IPS-NIHi7 (cell line): ENCODE measurements around the gene STARD13.
"Not testable (repeated sequence)": the region's sequence is repeated elsewhere in the genome, so short reads cannot be mapped to it uniquely, and the experiment has no call there.

Experiments
- DNase-seq: peaks from one replicate; pipeline ENCODE4 v3.0.0; 2012; ENCODE audit warnings: mixed read lengths; ENCODE audit errors: extremely low spot score

The STARD13 gene

DNA sequence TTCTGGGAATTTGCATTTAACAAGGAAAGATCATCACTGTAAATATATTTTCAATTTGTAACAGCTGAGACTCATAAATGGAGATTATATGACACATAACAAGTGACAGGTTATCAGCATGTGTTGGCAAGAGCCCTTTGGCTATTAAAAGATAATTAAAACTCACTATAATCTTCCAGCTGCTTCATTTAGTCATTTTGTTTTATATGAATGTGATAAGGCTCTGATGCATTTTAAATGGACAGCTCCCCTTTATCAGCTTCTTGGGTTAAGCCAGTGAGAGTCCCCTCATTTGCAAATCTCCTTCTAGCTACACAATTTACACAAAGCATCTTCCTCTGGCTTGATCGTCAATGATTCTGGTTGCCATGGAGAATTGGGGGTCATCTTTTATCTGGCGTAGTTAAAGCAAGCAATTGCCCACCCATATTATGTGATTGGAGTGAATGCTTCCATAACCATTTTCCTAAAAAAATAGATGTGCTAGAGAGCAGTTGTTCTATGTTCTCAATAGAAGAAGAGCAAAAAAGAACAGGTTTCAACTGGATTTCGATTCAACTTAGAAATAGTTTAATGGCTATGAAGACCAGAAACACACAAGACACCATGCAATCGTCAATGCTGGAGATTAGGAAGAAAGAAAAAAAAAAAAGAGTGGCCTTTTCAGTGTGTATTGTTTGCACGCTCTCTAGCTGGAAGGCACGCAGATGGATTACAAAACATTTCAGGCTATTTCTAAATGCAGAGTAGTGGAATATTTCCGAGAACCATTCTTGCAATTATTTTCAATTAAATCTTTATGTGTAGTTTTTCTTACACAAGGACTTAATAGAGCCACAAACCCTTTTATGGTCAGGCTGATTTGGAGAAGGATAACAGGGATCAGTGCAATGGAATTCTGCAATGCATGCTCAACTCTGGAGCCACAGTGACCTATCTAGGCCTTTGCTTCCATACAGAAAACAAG is 27.4 kb downstream of the STARD13 start:
- no peak for DNase-seq

DNA sequence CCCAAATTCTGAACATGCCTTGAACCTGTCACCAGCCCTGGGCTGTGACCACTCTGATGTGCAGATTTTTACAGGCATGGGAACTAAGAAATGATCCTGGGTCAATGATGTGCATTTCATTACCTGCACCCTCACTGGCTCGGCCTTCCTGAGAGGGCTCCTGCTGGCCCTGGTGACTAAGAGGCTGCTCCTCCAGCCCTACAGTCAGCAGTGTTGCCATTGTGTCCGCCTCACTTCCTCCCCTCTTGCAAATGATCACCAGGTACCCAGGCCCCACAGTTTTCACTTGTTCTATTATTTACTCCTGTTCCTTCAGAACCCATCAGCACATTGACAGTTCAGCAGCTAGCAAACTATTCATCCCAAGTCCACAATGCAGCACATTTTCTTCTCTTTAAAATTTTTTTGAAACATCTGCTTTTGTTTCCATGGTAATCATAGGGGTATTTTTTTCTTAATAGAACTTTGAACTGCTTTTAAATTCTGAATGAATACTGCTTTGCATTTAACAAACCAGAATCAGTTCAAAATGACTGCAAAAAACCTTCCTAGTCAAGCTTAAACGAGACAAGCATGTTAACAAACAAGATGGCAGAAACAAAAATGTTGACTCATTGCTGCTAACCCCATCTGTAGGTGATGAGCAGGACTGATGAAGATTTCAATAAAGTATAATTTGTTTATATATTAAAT is 29.3 kb downstream of the STARD13 start:
- DNase-seq: peak; percentile 17

DNA sequence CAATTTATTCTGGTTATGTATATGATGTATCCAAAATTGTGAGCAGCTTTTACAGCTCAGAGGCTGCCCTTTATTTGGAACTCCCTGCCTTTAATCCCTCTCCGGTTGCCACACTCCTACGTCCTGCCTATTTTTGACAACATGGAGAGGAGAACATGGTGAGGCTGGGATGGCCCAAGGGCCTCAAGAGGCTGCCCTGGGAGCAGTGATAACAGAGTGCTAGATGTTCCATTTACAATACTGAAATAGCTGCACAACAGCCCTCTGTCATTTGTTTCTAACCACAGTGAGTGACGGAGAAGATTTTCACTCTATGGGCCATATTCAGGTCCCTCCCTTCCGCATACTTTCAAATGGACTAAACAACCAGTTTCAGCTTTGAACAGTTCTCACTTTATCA is 33.4 kb downstream of the STARD13 start:
- DNase-seq: no peak

DNA sequence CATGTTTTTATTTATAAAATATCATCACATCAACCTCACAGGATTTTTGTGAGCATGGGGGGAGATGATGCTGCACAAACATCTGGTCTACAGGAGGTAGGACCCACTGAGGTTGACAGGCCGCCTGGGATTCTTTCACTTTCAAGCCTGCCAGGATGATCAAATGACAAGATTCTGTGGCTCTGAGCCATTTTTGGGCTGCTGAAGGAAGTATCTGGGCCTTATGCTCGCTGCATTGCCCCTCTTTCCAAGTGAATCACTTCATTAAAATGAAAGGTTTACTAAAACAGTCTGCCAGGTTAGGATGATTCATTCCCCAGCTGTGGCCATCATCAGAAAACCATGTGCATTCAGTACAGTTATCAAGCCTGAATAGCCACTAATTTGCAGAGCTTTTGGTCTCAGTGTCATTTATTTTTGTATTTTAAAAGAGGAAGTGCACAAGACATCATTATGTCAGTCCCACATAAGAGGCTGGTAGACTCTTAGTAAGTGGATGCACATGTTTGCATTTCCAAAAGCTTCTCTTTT is 34.4 kb downstream of the STARD13 start:
- no peak for DNase-seq

DNA sequence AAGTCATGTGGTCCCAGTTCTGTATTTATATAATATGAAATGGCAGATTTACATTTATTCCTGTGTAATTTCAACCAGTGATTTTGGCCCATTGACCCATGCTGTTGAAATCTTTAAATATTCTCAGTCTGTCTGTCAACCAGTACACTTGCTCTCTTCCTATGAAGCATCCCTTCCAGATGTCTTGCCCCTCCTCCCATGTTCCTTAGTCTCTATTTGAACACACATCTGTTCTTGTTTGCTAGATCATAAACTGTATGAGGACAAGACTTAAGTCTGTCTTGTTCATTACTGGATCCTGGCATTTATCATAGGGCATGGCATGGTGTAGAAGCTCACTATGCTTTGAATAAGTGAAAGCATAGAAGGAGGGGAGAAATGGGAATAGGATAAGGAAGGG is 34.9 kb downstream of the STARD13 start:
- DNase-seq: no peak

DNA sequence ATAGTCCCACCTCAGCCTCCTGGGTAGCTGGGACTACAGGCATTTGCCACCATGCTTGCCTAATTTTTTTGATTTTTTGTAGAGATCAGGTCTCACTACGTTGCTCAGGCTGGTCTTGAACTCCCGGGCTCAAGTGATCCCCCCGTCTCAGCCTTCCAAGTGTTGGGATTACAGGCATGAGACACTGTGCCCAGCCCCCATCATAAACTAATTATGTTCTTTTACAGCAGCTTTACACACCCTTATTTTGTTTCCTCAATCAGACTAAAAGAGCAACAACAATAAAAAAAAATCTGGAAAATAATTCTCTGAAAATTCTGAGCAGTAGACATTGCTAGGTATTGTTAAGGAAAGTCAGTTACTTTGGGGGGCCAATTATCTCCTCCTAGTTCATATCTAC is 35.7 kb downstream of the STARD13 start:
- DNase-seq: no peak

DNA sequence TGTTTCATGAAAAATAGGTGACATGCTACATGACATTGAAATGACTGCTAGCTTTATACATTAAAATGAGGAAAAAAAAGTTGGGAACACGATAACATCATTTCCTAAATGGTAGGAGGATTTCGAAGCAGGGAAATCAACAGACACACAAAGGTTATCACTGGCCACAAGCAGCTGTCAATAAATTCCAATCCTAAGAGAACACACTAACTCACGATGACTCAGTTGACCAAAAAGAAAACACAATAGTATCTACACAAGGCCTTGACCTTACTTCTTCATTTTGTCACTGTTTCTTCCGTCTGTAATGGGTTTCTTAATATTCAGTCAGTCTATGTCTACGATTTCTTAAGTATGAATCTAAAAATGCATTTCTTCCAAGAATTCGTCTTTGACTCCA is 36.5 kb downstream of the STARD13 start:
- DNase-seq: no peak

DNA sequence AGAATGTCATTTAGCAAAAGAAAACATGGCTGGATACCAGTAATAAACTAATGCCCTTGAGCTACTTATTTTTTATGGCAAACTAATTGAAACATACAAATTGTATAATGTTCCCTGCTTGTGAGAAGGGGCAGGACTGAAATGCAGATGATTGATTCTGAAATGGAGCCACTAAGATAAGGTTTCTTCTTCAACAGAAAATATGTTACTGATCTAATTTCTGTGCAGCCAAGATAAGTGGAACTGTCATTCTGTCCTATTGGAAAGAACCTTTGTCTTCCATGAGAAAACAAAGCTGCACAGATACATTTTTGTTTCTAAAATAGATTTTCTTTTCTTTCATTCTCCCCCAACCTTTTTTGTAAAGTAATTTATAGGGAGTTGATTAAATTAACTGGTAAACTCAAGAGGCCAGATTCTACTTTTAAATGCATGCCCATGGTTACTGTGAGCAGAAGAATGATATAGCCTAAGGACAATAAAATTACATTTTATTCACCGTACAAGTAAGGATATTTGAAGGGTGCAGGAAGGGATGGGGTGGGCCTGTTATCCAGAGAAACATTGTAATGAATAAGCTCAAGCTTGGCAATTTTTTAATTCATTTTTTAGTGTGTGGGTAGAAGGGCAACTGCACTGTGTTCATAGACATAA is 39.9 kb downstream of the STARD13 start:
- no peak for DNase-seq

DNA sequence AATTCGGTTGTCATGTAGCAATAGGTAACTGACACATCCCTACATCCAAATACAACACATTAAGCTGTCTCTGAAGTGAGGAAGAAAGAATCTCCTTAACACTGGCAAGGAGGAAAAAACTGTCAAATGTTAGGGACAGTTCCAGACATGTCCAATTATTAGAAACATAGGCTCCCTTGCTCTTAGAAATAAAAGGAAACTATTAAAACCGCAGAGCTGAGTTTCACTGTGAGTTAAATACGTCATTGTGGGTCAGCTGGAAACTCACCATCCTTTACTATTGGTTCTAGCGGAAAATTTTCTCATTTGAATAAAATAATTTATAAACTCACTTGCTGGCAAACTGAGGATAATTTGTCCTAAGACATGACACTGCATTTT is 40.7 kb downstream of the STARD13 start:
- no peak for DNase-seq

DNA sequence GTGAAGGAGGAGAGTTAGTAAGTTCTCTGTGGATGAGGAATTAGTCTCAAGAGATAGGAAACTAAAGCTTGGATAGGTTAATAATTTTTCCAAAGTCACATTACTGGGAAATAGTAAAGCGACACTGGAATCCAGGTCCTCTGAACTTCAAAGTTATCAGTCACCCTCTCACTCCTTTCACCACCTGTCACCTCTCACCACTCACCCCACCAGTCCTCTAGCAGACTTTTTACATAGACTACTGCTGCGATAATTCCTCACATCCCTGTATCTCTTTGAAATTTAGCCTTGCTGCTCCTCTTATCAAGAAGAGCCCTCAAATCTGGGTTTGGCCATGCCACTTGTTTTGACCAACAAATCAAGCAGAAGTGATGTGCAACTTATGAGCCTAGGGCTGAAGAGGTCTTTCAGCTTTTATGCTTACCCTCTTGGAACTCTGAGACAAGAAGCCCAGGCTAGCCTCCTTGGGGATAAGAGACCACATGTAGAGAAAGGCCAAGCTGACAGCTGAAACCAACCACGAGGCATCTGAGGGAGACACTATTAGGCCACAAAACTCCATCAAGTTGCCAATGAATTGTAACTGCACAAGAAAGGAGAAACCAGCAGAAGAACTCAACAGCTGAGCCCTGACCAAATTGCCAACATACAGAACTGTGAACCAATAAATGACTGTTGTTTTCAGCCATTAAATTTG is 41.2 kb downstream of the STARD13 start:
- no peak for DNase-seq

DNA sequence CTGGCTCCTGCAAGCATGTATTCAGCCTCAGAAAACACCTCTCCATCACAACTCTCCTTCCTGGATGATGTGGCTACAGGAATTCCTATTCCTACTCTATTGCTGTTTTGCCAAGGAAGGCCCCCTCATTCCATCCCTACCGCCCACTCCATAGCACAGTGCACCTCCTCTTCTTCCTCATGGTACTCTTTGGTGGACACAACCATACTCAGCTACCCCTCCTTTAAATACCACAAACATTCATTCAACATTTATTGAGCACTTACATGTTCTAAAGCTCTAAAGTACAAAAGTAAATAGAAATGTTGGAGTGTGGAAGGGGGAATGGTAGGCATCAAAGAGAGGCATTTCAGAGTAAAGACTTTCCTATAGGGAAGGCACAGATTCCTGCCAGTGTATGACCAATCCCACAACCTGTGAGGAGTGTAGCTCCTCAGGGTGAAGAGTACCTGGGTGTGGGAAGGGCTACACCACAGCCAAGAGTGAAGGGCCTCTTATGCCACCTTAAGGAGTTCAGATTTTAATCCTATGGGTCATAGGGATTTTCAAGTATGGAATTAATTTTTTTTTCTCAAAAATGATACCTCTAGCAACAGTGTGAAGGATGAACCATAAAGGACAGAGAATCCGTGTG is 42.5 kb downstream of the STARD13 start:
- no peak for DNase-seq

DNA sequence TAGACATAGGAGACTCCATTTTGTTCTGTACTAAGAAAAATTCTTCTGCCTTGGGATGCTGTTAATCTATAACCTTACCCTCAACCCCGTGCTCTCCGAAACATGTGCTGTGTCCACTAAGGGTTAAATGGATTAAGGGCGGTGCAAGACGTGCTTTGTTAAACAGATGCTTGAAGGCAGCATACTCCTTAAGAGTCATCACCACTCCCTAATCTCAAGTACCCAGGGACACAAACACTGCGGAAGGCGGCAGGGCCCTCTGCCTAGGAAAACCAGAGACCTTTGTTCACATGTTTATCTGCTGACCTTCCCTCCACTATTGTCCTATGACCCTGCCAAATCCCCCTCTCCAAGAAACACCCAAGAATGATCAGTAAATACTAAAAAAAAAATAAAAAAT is 43.2 kb downstream of the STARD13 start:
- DNase-seq: not testable (repeated sequence)

DNA sequence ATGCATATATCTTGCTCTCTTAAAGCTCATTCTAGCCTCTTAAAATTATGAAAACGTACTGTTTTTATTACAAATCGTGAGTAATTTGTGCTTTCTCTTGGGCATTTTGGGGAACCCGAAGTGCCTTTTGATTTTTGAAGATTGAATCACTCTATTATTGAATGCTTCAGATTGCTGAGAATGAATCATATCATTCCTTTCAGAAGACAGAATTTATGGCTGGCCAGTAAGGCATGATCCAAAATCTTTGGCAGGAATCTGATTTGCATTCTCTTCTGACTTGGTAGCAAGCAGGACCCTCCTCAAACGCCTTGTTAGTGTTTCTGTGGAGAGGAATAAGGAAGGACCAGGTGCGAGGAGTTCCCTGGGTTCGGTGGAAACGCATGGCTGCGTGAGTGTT is 49.5 kb downstream of the STARD13 start:
- no peak for DNase-seq

DNA sequence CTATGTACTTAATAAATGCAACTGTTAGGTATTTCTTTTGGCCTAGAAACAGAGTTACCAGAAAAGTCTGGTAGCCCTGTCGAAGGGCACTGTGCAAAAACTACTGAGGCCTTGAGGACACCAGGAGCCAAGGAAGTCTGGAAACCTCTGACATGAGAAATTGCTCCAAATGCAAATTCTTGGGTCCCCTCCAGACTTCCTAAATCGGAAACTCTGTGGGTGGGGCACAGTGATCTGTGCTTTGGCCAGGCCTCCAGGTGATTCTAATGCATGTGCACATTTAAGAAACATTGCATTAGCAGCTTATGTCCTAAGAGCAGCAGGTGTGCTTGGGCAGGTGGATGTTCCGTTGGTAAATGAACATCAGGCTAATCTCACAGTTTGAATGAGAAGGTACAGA is 50.0 kb downstream of the STARD13 start:
- DNase-seq: no peak

DNA sequence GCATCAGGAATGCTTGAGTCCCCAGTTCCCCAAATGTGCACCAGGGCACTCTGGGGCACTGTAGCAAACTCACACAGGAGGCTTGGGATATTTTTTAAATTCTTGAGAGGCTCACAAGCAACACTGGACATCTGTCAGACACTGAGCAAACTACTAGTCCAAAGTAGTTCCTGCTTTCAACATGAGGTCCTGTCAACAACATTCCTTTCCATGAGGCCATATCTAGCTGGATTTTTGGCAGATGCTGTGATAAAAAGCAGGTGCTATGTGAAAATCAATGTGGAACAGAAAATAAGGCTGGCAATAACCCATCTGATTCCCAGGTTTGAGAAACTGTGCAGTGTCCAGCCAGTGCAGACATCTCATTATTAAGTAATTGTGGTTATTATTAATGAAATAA is 50.5 kb downstream of the STARD13 start:
- no peak for DNase-seq

DNA sequence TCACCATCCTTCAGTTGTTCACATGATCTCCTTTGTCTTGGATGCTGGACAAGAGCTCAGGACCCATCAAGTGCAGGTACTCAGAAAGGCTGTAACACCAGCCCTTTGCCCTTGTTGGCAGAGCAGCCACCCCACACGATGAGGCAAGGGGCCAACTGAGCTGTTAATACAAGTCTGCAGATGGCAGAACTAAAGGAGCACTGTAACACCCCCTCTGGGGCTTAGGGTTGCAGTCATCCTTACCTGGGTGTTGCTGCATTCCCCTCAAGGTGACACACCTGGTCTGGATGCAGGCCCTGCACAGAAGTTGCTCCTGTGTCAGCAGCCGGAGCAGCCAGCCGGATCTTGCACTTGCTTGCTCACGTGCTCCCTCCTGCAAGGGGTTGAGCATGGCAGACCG is 52.0 kb downstream of the STARD13 start:
- DNase-seq: no peak

DNA sequence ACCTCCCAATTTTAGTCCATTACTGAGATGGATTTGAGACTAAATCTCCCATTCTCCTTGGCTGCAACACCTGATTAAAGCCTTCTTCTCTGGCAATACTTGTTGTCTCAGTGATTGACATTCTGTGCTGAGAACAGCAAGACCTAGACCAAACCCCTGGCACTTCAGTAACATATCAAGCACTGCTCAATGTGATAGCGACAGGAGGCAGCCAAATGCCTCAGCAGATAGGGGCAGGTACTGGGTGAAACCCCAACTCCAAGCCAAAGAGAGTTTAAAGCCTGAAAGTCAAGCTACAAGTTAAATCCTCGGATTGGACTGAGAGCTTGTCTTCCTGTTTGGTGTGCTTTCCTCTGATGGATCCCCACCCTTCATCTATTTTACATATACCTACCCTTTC is 52.7 kb downstream of the STARD13 start:
- no peak for DNase-seq

DNA sequence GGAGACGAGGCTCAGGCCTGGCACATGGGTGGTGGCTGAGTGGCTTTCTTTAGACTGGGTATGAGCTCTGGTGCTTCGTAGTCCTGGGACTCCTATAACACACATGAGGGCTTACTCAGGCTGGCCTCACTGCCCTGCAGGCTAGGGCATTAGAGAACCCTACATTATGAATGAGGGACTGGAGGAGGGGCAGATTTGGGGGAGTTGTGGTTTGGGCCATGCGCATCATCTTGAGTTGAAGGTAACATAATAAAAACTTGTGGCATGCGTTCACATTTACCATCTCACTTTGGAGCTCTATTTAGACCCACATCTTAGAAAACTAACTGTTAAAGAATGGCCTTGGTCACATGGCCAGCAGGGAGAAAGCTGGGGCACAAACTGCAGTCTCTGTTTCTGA is 54.2 kb downstream of the STARD13 start:
- DNase-seq: no peak

DNA sequence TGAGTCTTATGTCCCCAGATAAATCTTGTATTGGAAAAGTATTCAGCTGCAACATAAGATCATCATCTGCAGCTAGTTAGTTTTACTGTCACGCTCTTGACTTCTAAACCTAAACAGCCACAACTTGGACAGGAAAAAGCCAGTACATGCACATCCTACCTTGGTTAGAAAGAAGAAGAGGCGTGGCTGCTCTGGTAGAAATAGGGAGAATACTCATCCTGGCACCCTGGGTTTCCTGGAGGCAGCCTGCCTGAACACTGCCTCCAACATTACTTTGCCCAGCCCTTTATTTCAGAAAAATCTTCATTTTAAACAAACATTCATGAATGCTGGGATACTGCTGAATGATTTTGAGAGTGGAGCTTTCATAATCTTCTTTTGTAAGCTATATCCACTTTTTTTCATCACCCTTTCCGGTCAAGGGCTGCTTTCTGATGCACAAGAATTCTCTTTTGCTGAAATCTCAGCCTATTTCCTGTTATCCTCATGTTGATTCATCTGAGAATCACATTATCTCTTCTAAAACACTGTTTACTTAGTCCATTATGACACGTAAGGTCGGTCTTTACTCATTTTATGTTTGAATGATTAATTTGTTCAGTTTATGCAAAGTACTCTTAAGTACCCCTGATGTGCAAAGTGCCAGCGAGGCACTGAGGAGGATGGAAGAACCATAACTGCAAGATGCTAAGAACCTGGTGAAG is 55.2 kb downstream of the STARD13 start:
- no peak for DNase-seq

DNA sequence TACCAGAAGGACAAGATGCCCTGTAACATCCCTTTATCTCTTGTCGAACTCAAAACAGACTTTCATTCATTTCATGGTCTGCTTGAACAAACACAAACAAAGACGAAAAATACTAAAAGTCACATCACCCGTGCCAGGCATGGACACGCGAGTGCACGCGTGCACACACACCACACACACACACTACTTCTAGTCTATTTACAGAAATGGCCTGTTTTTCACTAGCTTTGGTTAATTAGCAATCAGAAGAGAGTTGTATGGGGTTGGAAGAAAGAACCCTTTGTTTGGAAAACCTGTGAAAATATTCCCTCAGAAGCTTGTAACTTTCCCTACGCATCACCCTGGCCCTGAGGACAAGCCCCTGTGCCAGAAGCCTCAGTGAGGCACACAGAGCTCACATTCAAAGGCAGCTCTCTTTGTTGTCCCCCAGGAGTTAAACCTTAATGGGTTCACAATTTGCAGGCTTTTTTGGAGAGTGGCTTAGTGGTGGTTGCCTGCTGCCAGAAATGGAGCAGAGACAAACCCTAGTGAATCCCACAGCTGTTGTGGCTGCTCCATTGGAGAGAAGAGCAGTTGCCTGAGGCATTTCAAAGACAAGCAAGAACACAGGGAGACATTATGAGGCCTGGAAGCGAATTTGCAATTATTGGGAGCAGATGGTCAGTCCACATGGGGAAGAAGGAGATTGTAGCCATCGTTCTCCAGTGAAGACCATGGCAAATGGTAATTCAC is 55.9 kb downstream of the STARD13 start:
- no peak for DNase-seq
